ENCODE results near the gene GRM7. TPM values are rescaled to one million over a fixed set of nuclear protein-coding genes. Genes with fewer than 3 reads are reported as not detected.
A peak's percentile ranks its signal among the peaks of the same experiment; 100 is the strongest.

The GRM7 gene
- total and polyA plus RNA-seq, 9 donors, result 0.18 to 0.85 (median 0.26) TPM; not detected in 3

- Histone ChIP-seq H3K27me3 (no peaks in the 10 kb centered on the region), H3K27ac (no peak overlapping the region), H3K9me3 (no peaks in the 10 kb centered on the region), H3K36me3 (no peaks in the 10 kb centered on the region), H3K4me1 (ENCODE audit: insufficient read depth) (peaks cover 2% of the 10 kb centered on the region), H3K4me3 (peak overlapping the region; percentile 37)
- TF ChIP-seq CTCF (IDR thresholded peaks at IDR 0.05) (no peak), POLR2A (IDR thresholded peaks at IDR 0.05) (no peak), EP300 (IDR thresholded peaks at IDR 0.05) (no peak)
- 0% methylated on average over 23 to 30 of the region's 30 CpGs for WGBS, 3 donors
- intact Hi-C loops (cut with DNase I), result no loop called here
- DNase-seq, result no peak
These were observed 698 bp downstream of the GRM7 start for GRCh38 chr3:6861625-6862000.

GRCh38 chr3:6862041-6862879, 1.3 kb downstream of the GRM7 start:
- intact Hi-C loops (cut with DNase I), result no loop called here
- Histone ChIP-seq H3K9me3 (no peaks in the 10 kb centered on the region), H3K27ac (no peak overlapping the region), H3K4me1 (ENCODE audit: insufficient read depth) (peaks cover 2% of the 10 kb centered on the region), H3K27me3 (no peaks in the 10 kb centered on the region), H3K4me3 (peak overlapping the region; percentile 37), H3K36me3 (no peaks in the 10 kb centered on the region)
- no peak for DNase-seq
- TF ChIP-seq EP300 (IDR thresholded peaks at IDR 0.05) (no peak), POLR2A (IDR thresholded peaks at IDR 0.05) (no peak), CTCF (IDR thresholded peaks at IDR 0.05) (no peak)
- 0 to 1% (median 1%) methylated on average over 41 to 45 of the region's 45 CpGs for WGBS, 3 donors

DNA sequence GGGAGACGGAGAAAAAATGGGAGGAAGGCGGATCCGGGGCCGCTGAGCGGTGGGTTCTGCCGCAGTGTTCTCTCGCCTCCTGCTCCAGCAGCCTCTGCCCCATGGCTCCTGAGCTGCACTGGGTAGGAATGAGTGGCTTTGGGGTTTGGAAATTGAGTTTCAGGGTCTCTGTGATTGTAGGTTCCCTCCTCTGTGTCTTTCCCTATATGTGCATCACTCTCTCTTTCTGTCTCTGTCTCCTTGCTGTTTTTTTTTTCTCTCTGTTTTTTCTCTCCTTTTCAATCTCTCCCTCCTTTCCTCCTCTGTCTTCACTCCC, 1.9 kb downstream of the GRM7 start:
- 0 to 3% (median 1%) methylated on average over 7 of the region's 7 CpGs for WGBS, 3 donors
- no peak for TF ChIP-seq EP300 (IDR thresholded peaks at IDR 0.05)
- Histone ChIP-seq H3K9me3 (no peaks in the 10 kb centered on the region), H3K4me1 (ENCODE audit: insufficient read depth) (peaks cover 2% of the 10 kb centered on the region), H3K27ac (no peak overlapping the region), H3K36me3 (no peaks in the 10 kb centered on the region), H3K4me3 (peak overlapping the region; percentile 37), H3K27me3 (no peaks in the 10 kb centered on the region)
- intact Hi-C loops (cut with DNase I), result no loop called here
- no peak for DNase-seq

GRCh38 chr3:6867269-6867668, 6.4 kb downstream of the GRM7 start:
- Histone ChIP-seq H3K27ac (no peak overlapping the region), H3K9me3 (no peaks in the 10 kb centered on the region), H3K36me3 (no peaks in the 10 kb centered on the region), H3K27me3 (no peaks in the 10 kb centered on the region), H3K4me3 (no peak overlapping the region), H3K4me1 (ENCODE audit: insufficient read depth) (peaks cover 2% of the 10 kb centered on the region)
- TF ChIP-seq CTCF (IDR thresholded peaks at IDR 0.05), result no peak
- no peak for TF ChIP-seq EP300 (IDR thresholded peaks at IDR 0.05)
- TF ChIP-seq POLR2A (IDR thresholded peaks at IDR 0.05), result no peak
- 67 to 80% (median 78%) methylated on average over 3 of the region's 3 CpGs for WGBS, 3 donors
- DNase-seq, result no peak
- intact Hi-C loops (cut with DNase I), result no loop called here

- Histone ChIP-seq H3K4me3 (no peak overlapping the region), H3K36me3 (no peaks in the 10 kb centered on the region), H3K27ac (no peak overlapping the region), H3K4me1 (ENCODE audit: insufficient read depth) (no peaks in the 10 kb centered on the region), H3K27me3 (no peaks in the 10 kb centered on the region), H3K9me3 (no peaks in the 10 kb centered on the region)
- intact Hi-C loops (cut with DNase I), result no loop called here
- DNase-seq, result no peak
- TF ChIP-seq CTCF (IDR thresholded peaks at IDR 0.05) (no peak), POLR2A (IDR thresholded peaks at IDR 0.05) (no peak), EP300 (IDR thresholded peaks at IDR 0.05) (no peak)
These were observed 17.8 kb downstream of the GRM7 start for GRCh38 chr3:6878731-6879130.
